ENCODE results near the gene ZNF226. TPM values are rescaled to one million over a fixed set of nuclear protein-coding genes. Genes with fewer than 3 reads are reported as not detected.

Gene ZNF226
- total and polyA plus RNA-seq, 9 of the 15 experiments (the other 6 are each of a cell fraction or from before 2014, with no cell fraction given) = 6.2 to 19.4 (median 9.3) TPM

- peak; percentile 82; the same call in 1 of the 2 replicates for TF ChIP-seq ETS1 (conservative IDR thresholded peaks at IDR 0.05; ENCODE audit: control insufficient read depth, low read depth, low read length)
- no peak for TF ChIP-seq BACH1 (tag; IDR thresholded peaks at IDR 0.05)
- TF ChIP-seq SREBF1 (IDR thresholded peaks at IDR 0.05; ENCODE audit: borderline replicate concordance, low read depth, low read length) = no peak
- TF ChIP-seq EHMT2 (IDR thresholded peaks at IDR 0.05) = peak; percentile 97
- TF ChIP-seq, protein P1, sequence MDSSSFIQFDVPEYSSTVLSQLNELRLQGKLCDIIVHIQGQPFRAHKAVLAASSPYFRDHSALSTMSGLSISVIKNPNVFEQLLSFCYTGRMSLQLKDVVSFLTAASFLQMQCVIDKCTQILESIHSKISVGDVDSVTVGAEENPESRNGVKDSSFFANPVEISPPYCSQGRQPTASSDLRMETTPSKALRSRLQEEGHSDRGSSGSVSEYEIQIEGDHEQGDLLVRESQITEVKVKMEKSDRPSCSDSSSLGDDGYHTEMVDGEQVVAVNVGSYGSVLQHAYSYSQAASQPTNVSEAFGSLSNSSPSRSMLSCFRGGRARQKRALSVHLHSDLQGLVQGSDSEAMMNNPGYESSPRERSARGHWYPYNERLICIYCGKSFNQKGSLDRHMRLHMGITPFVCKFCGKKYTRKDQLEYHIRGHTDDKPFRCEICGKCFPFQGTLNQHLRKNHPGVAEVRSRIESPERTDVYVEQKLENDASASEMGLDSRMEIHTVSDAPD (CRISPR knock-in tag; IDR thresholded peaks at IDR 0.05) = no peak
- TF ChIP-seq NFXL1 (CRISPR knock-in tag; IDR thresholded peaks at IDR 0.05) = no peak
- TF ChIP-seq MTA1 (IDR thresholded peaks at IDR 0.05; ENCODE audit: borderline replicate concordance) = no peak
- no peak for TF ChIP-seq CAMTA2 (CRISPR knock-in tag; conservative IDR thresholded peaks at IDR 0.05)
- no peak for TF ChIP-seq CREB1 (IDR thresholded peaks at IDR 0.05)
- TF ChIP-seq CREB1 (CRISPR knock-in tag; IDR thresholded peaks at IDR 0.05) = peak; percentile 50; the same call in 1 of the 2 replicates
- TF ChIP-seq ZNF398 (CRISPR knock-in tag; IDR thresholded peaks at IDR 0.05) = no peak
- no peak for TF ChIP-seq PTRF (tag; IDR thresholded peaks at IDR 0.05)
- TF ChIP-seq ZNF407 (IDR thresholded peaks at IDR 0.05; ENCODE audit: low read depth) = no peak
- no peak for TF ChIP-seq TEAD2 (tag; IDR thresholded peaks at IDR 0.05)
Measured at GRCh38 chr19:44207126-44207803, 42.4 kb downstream of the ZNF226 start (continued).
